Activated CD8-positive, alpha-beta T cell treated with anti-CD3 and anti-CD28 coated beads for 36 hours (primary cell): Measurements from ENCODE around the gene EAF1. TPM values are rescaled to one million over a fixed set of nuclear protein-coding genes. Genes with fewer than 3 reads are reported as not detected.
"Not testable (repeated sequence)": the region's sequence is repeated elsewhere in the genome, so short reads cannot be mapped to it uniquely, and the experiment has no call there.

Source experiments
- ATAC-seq: fragments of 200-7000 bp; cut with Tn5 transposase; one replicate; pipeline ENCODE4 v1.10.0; 2021; ENCODE audit warnings: mild to moderate bottlenecking, moderate library complexity
- CTCF ChIA-PET: fragments of 350-600 bp; sonication (Branson Sonifier 250); formaldehyde crosslinking; loops from one replicate; lab custom pipeline; 2021; ENCODE audit warnings: antibody characterized with exemption; lab: Charles Lee
- POLR2A ChIA-PET: fragments of 350-600 bp; sonication (Branson Sonifier 250); formaldehyde crosslinking; loops from one replicate; lab custom pipeline; 2021; ENCODE audit warnings: antibody characterized with exemption; lab: Charles Lee
- DNase-seq: peaks from one replicate; pipeline ENCODE4 v3.0.0-alpha.2; 2020
- H3K27ac Mint-ChIP-seq: one replicate; pipeline ENCODE4 v1.8.0; 2021; ENCODE audit warnings: mild to moderate bottlenecking, mixed read lengths
- H3K27me3 Mint-ChIP-seq: one replicate; pipeline ENCODE4 v1.8.0; 2021; ENCODE audit warnings: mixed read lengths
- H3K36me3 Mint-ChIP-seq: one replicate; pipeline ENCODE4 v1.8.0; 2021; ENCODE audit warnings: low read depth, mixed read lengths
- H3K4me1 Mint-ChIP-seq: one replicate; pipeline ENCODE4 v1.8.0; 2021; ENCODE audit warnings: low read depth, mixed read lengths
- H3K4me3 Mint-ChIP-seq: one replicate; pipeline ENCODE4 v1.8.0; 2021; ENCODE audit warnings: mild to moderate bottlenecking, moderate library complexity, mixed read lengths
- H3K9me3 Mint-ChIP-seq: one replicate; pipeline ENCODE4 v1.8.0; 2021; ENCODE audit warnings: mixed read lengths
- CTCF ChIP-seq: fragments of 200-600 bp; IDR thresholded peaks from one replicate; pipeline ENCODE4 v1.8.0; 2022; ENCODE audit warnings: antibody characterized with exemption, mild to moderate bottlenecking
- intact Hi-C: fragments of 100-400 bp; cut with micrococcal nuclease; formaldehyde crosslinking; loops from one replicate; pipeline ENCODE4 v1.10.0; 2022
- total RNA-seq, 2 experiments: library from RNA; stranded (reverse); gene quantifications; one replicate each; pipeline ENCODE4 v1.2.3, GENCODE V29; 2021

EAF1 gene
- total RNA-seq, 2 experiments from 2014 or later = 19.7 to 21.8 TPM

GRCh38 chr3:15453991-15454625 lies 26.7 kb downstream of the EAF1 start:
- CTCF ChIA-PET = no interaction called here
- POLR2A ChIA-PET = no interaction called here
- no peaks in the 10 kb centered on the region for H3K4me1 Mint-ChIP-seq
- no peaks in the 10 kb centered on the region for H3K36me3 Mint-ChIP-seq
- H3K27ac Mint-ChIP-seq = no peak overlapping the region
- no peaks in the 10 kb centered on the region for H3K27me3 Mint-ChIP-seq
- H3K4me3 Mint-ChIP-seq = no peak overlapping the region
- DNase-seq = no peak
- ATAC-seq = no peak
- no peak for TF ChIP-seq CTCF
- H3K9me3 Mint-ChIP-seq = no peaks in the 10 kb centered on the region
- intact Hi-C loops = no loop called here

GRCh38 chr3:15454965-15455364 lies 27.6 kb downstream of the EAF1 start:
- H3K36me3 Mint-ChIP-seq = no peaks in the 10 kb centered on the region
- CTCF ChIA-PET = interaction anchor here (1.2 kb wide), 1 partner anchor 50 kb away, joined by 4 read pairs; no protein-coding TSS in a partner anchor

GRCh38 chr3:15455756-15456155 lies 28.4 kb downstream of the EAF1 start:
- Mint-ChIP-seq H3K27ac (no peak overlapping the region), H3K36me3 (no peaks in the 10 kb centered on the region)

More at GRCh38 chr3:15454965-15455364, 27.6 kb downstream of the EAF1 start:
- Mint-ChIP-seq H3K27ac (no peak overlapping the region), H3K4me1 (no peaks in the 10 kb centered on the region), H3K27me3 (no peaks in the 10 kb centered on the region), H3K9me3 (no peaks in the 10 kb centered on the region), H3K4me3 (no peak overlapping the region)
- POLR2A ChIA-PET = interaction anchor here (1.5 kb wide), 1 partner anchor 11 kb away, joined by 3 read pairs; no protein-coding TSS in a partner anchor
- no peak for ATAC-seq
- DNase-seq = no peak
- TF ChIP-seq CTCF = no peak
- intact Hi-C loops = no loop called here

GRCh38 chr3:15456321-15456720 lies 28.9 kb downstream of the EAF1 start:
- no peaks in the 10 kb centered on the region for H3K9me3 Mint-ChIP-seq
- no peak for TF ChIP-seq CTCF
- no peak for DNase-seq
- ChIA-PET CTCF (no interaction called here), POLR2A (interaction anchor here (1.5 kb wide), 1 partner anchor 12 kb away, joined by 3 read pairs; no protein-coding TSS in a partner anchor)
- H3K4me3 Mint-ChIP-seq = no peak overlapping the region
- ATAC-seq = no peak
- H3K36me3 Mint-ChIP-seq = no peaks in the 10 kb centered on the region
- no peaks in the 10 kb centered on the region for H3K27me3 Mint-ChIP-seq
- intact Hi-C loops = no loop called here
- H3K4me1 Mint-ChIP-seq = peaks cover 8% of the 10 kb centered on the region
- no peak overlapping the region for H3K27ac Mint-ChIP-seq

More at GRCh38 chr3:15455756-15456155, 28.4 kb downstream of the EAF1 start:
- Mint-ChIP-seq H3K4me1 (peaks cover 2% of the 10 kb centered on the region), H3K27me3 (no peaks in the 10 kb centered on the region), H3K9me3 (no peaks in the 10 kb centered on the region), H3K4me3 (no peak overlapping the region)
- ChIA-PET CTCF (interaction anchor here (1.2 kb wide), 1 partner anchor 51 kb away, joined by 4 read pairs; no protein-coding TSS in a partner anchor), POLR2A (interaction anchor here (1.5 kb wide), 1 partner anchor 11 kb away, joined by 3 read pairs; no protein-coding TSS in a partner anchor)
- ATAC-seq (no peak), DNase-seq (no peak)
- no peak for TF ChIP-seq CTCF
- intact Hi-C loops = no loop called here

- ATAC-seq, DNase-seq, H3K9me3 Mint-ChIP-seq, H3K27ac Mint-ChIP-seq, intact Hi-C loops, CTCF ChIA-PET, H3K4me3 Mint-ChIP-seq, H3K27me3 Mint-ChIP-seq, POLR2A ChIA-PET, H3K36me3 Mint-ChIP-seq: not testable (repeated sequence)
- H3K4me1 Mint-ChIP-seq = peaks cover 10% of the 10 kb centered on the region
These were observed 29.5 kb downstream of the EAF1 start for GRCh38 chr3:15456915-15457314.
